Activated CD8-positive, alpha-beta T cell treated with anti-CD3 and anti-CD28 coated beads for 36 hours (primary cell): ENCODE measurements around the gene MRAP2. TPM values are rescaled to one million over a fixed set of nuclear protein-coding genes. Genes with fewer than 3 reads are reported as not detected.

ENCODE experiments used
- ATAC-seq: fragments of 200-7000 bp; cut with Tn5 transposase; one replicate; pipeline ENCODE4 v1.10.0; 2021; ENCODE audit warnings: mild to moderate bottlenecking, moderate library complexity
- CTCF ChIA-PET: fragments of 350-600 bp; sonication (Branson Sonifier 250); formaldehyde crosslinking; loops from one replicate; lab custom pipeline; 2021; ENCODE audit warnings: antibody characterized with exemption; lab: Charles Lee
- POLR2A ChIA-PET: fragments of 350-600 bp; sonication (Branson Sonifier 250); formaldehyde crosslinking; loops from one replicate; lab custom pipeline; 2021; ENCODE audit warnings: antibody characterized with exemption; lab: Charles Lee
- DNase-seq: peaks from one replicate; pipeline ENCODE4 v3.0.0-alpha.2; 2020
- H3K27ac Mint-ChIP-seq: one replicate; pipeline ENCODE4 v1.8.0; 2021; ENCODE audit warnings: mild to moderate bottlenecking, mixed read lengths
- H3K27me3 Mint-ChIP-seq: one replicate; pipeline ENCODE4 v1.8.0; 2021; ENCODE audit warnings: mixed read lengths
- H3K36me3 Mint-ChIP-seq: one replicate; pipeline ENCODE4 v1.8.0; 2021; ENCODE audit warnings: low read depth, mixed read lengths
- H3K4me1 Mint-ChIP-seq: one replicate; pipeline ENCODE4 v1.8.0; 2021; ENCODE audit warnings: low read depth, mixed read lengths
- H3K4me3 Mint-ChIP-seq: one replicate; pipeline ENCODE4 v1.8.0; 2021; ENCODE audit warnings: mild to moderate bottlenecking, moderate library complexity, mixed read lengths
- H3K9me3 Mint-ChIP-seq: one replicate; pipeline ENCODE4 v1.8.0; 2021; ENCODE audit warnings: mixed read lengths
- intact Hi-C: fragments of 100-400 bp; cut with micrococcal nuclease; formaldehyde crosslinking; loops from one replicate; pipeline ENCODE4 v1.10.0; 2022
- total RNA-seq, 2 experiments: library from RNA; stranded (reverse); gene quantifications; one replicate each; pipeline ENCODE4 v1.2.3, GENCODE V29; 2021
- TF ChIP-seq, protein P1 (sequence below): fragments of 200-600 bp; IDR thresholded peaks from one replicate; pipeline ENCODE4 v1.8.0; 2022; ENCODE audit warnings: antibody characterized with exemption, mild to moderate bottlenecking

Gene MRAP2
- total RNA-seq, 2 experiments from 2014 or later: not detected

DNA sequence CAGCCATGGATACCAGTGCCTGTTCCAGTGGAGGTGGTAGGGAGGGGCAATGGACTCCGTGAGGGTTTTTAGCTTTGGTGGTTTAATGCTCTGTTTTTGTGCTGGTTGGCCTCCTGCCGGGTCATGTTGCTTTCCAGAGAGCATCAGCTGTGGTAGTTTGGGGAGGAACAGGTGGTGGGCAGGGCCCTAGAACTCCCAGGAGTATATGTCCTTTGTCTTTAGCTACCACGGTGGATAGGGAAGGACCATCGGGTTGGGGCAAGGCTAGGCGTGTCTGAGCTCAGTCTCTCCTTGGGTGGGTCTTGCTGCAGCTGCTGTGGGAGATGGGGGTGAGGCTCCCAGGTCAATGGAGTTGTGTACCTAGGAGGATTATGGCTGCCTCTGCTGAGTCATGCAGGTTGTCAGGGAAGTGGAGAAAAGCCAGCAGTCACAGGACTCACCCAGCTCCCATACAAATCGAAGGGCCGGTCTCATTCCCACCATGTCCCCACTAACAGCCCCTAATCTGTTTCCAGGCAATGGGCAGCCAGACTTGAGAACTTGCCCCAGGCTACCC, 38.9 kb downstream of the MRAP2 start:
- no peaks in the 10 kb centered on the region for H3K4me1 Mint-ChIP-seq
- CTCF ChIA-PET: no interaction called here
- H3K4me3 Mint-ChIP-seq: no peak overlapping the region
- DNase-seq (no peak), ATAC-seq (no peak)
- TF ChIP-seq, protein P1, sequence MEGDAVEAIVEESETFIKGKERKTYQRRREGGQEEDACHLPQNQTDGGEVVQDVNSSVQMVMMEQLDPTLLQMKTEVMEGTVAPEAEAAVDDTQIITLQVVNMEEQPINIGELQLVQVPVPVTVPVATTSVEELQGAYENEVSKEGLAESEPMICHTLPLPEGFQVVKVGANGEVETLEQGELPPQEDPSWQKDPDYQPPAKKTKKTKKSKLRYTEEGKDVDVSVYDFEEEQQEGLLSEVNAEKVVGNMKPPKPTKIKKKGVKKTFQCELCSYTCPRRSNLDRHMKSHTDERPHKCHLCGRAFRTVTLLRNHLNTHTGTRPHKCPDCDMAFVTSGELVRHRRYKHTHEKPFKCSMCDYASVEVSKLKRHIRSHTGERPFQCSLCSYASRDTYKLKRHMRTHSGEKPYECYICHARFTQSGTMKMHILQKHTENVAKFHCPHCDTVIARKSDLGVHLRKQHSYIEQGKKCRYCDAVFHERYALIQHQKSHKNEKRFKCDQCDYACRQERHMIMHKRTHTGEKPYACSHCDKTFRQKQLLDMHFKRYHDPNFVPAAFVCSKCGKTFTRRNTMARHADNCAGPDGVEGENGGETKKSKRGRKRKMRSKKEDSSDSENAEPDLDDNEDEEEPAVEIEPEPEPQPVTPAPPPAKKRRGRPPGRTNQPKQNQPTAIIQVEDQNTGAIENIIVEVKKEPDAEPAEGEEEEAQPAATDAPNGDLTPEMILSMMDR: no peak
- H3K9me3 Mint-ChIP-seq: peaks cover 1% of the 10 kb centered on the region
- H3K36me3 Mint-ChIP-seq: no peaks in the 10 kb centered on the region
- intact Hi-C loops: no loop called here
- H3K27ac Mint-ChIP-seq: no peak overlapping the region
- H3K27me3 Mint-ChIP-seq: peaks cover 8% of the 10 kb centered on the region
- POLR2A ChIA-PET: no interaction called here

DNA sequence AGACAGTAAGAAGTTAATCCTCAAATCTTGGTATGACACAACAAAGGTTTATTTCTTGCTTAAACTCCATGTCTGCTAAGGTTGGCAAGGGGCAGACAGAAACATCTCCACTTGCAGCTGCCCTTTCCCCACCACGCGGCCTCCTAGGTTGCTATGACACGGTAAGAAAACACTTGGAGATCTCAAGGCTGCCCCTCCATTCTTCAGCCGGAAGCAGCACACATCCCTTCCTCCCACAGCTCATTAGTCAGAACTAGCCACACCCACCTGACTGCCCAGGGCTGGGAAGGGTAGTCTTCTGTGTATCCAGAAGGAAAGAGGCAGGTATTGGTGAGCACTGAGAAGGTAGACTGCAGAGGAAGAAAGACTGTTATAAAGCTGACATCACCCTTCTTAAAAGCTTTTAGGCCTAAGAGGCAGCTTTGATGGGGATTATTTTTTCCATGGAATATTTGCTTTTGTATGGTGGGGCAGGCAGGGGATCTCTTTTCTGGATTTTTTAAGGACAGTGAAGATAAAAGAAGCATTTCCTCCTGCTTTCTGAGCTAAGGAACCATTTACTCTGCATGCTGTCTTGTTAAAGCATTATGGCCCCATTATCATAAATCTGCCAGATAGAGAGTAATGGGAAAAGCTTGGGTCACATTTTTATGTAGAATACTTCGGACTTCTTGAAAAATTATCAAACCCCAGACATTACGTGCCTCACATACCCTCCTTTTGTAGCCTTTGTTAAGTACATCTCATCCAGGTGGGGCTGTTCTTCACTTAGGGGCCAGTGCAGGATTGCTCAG, 41.6 kb downstream of the MRAP2 start:
- intact Hi-C loops: no loop called here
- no peak for ATAC-seq
- H3K27me3 Mint-ChIP-seq: peaks cover 6% of the 10 kb centered on the region
- no peak overlapping the region for H3K4me3 Mint-ChIP-seq
- TF ChIP-seq, protein P1: no peak
- no peak for DNase-seq
- H3K9me3 Mint-ChIP-seq: no peaks in the 10 kb centered on the region
- no peaks in the 10 kb centered on the region for H3K4me1 Mint-ChIP-seq
- no peak overlapping the region for H3K27ac Mint-ChIP-seq
- ChIA-PET CTCF (no interaction called here), POLR2A (no interaction called here)
- H3K36me3 Mint-ChIP-seq: no peaks in the 10 kb centered on the region

DNA sequence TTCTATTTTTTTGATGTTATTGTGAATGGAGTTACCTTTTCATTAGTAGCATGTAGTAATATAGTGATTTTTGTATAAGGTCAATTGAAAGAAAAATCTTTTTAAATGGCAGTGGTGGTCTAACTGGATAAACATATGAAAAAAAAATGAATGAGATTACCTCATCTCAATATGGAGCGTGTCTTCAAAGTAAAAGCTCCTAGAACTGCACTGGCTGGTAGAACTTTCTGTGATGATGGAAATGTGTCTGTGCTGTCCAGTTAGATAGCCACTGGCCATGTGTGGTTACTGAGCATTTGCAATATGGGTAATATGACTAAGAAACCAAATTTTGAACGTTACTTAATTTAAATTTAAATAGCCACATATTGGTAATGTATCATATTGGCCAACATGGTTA, 44.1 kb downstream of the MRAP2 start:
- Mint-ChIP-seq H3K4me3 (no peak overlapping the region), H3K27ac (no peak overlapping the region), H3K27me3 (peaks cover 8% of the 10 kb centered on the region), H3K36me3 (no peaks in the 10 kb centered on the region), H3K4me1 (no peaks in the 10 kb centered on the region), H3K9me3 (no peaks in the 10 kb centered on the region)
- DNase-seq: no peak
- CTCF ChIA-PET: no interaction called here
- intact Hi-C loops: no loop called here
- POLR2A ChIA-PET: no interaction called here
- no peak for ATAC-seq
- TF ChIP-seq, protein P1: no peak

DNA sequence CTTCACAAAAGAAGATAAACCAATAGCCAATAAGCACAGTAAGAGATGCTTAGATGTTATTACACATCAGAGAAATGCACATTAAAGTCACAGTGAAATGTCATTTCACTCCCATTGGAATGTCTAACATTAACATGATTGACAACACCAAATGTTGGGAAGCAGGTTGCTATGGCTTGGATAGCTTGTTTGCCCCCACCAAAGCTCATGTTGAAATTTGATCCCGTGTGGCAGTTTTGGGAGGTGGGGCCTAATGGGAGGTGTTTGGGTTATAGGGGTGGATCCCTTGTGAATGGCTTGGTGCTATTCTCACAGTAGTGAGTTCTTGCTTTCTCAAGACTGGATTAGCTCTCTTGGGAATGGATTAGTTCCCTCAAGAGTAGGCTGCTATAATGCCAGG, 44.8 kb downstream of the MRAP2 start:
- ChIA-PET CTCF (no interaction called here), POLR2A (no interaction called here)
- TF ChIP-seq, protein P1: no peak
- intact Hi-C loops: no loop called here
- ATAC-seq: no peak
- Mint-ChIP-seq H3K27me3 (peaks cover 9% of the 10 kb centered on the region), H3K4me1 (no peaks in the 10 kb centered on the region), H3K4me3 (no peak overlapping the region), H3K9me3 (no peaks in the 10 kb centered on the region), H3K27ac (no peak overlapping the region), H3K36me3 (no peaks in the 10 kb centered on the region)
- no peak for DNase-seq

DNA sequence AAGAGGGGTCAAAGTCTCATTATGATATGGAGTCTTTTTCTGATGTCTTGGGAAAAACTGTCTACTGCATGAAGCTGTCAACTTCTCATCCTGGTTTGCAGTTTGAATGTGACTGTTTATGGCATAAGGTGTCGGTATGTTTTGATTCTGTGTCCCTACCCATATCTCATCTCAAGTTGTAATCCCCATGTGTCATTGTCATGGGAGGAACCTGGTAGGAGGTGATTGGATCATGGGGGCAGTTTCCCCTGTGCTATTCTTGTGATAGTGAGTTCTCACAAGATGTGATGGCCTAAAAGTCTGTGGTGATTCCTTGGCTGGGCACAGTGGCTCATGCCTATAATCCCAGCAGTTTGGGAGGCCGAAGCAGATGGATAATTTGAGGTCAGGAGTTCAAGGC, 47.6 kb downstream of the MRAP2 start:
- Mint-ChIP-seq H3K4me1 (no peaks in the 10 kb centered on the region), H3K36me3 (no peaks in the 10 kb centered on the region), H3K27me3 (peaks cover 8% of the 10 kb centered on the region), H3K9me3 (no peaks in the 10 kb centered on the region), H3K27ac (no peak overlapping the region), H3K4me3 (no peak overlapping the region)
- ChIA-PET CTCF (no interaction called here), POLR2A (no interaction called here)
- ATAC-seq (no peak), DNase-seq (no peak)
- TF ChIP-seq, protein P1: no peak
- intact Hi-C loops: no loop called here
